Hematopoietic multipotent progenitor cell treated with erythropoietin and hydrocortisone succinate and interleukin-3 and kit ligand, for 15 days (in vitro differentiated cells): ENCODE measurements around the gene BCAS1.

Experiments used
- DNase-seq: peaks from one replicate; pipeline ENCODE4 v3.0.0-alpha.2; 2015; ENCODE audit warnings: low spot score

Gene BCAS1

DNA sequence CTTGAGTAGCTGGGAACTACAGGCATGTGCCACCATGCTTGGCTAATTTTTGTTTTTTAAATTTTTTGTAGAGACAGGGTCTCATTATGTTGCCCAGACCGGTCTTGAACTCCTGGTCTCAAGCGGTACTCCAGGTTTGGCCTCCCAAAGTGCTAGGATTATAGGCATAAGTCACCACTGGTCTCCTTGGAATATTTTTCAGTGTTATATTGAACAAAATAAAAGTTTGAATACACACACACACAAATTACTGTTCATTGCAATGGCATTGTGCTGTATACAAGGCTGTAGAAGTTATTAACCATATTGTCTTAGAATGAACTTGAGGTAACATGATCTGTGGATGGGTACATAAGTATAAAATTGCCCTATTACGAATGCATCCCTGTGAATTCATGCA lies 166.1 kb downstream of the BCAS1 start:
- DNase-seq, result no peak

DNA sequence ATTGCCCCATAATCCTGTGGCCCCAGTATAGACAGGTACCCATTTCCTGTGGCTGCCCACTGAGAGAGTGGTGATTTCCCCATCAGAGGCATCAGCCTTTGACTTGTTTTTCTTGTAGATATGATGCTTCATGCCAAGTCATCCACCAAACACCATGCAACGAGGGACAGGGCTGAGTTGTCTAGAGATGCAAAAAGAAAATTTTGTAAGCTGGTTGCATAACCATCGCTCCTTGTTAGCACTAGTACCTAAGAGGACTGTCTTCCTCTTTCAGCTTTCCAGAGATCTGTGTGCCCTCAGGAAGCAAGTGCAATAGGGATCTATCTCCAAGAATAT lies 166.8 kb downstream of the BCAS1 start:
- DNase-seq, result no peak

DNA sequence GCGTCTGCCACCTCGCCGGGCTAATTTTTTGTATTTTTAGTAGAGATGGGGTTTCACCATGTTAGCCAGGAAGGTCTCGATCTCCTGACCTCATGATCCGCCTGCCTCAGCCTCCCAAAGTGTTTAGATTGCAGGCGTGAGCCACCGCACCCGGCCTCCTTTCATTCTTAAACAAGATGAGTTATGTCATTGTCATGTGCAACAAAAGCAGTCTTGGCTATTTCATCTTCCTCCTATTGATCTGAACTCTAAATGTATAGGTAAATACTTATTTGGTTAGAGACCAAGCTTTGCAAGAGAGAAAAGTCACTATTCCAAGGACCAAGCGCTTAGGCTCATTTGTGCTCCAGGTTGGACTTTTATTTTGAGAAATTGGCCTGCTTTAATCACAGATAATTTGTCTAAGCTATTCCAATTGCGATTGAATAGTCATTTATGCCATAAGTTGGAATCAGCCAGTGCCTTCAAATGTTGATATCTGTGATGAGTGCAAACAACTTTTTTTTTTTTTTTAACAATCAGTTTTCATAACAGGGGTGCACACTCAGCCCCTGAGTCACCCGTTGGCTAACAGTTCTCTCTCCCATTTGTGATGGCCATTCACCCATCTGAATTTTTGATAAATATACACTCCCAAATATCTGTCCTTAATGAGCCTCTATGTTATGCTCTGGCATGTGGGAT lies 167.3 kb downstream of the BCAS1 start:
- no peak for DNase-seq

DNA sequence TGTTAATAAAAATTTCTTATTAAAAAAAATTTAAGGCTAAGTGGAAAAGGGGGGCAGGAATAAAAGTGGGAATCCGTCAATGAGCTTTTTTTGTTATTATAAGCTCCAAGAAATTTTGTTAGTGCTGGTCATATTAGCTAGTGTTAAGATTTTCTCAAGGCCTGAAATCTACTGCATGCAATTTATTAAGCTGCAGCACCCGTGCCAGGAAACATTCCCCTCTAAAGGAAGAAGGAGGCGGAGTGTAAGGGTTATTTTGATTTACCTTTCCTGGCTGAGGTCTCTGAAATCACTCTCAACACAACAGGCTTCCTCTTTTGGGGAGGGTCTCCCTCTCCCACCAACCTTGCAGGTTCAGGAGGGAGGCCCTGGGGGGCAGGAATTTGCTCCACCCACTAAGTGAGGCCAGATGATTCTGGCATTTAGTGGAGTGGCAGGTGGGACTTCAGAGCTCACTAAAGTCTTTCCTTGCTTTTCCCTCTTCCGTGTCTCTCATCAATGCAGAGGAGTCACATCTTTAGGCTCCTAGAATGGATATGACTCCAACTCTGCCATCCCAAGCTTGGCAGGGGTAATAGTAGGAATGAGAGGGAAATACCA lies 168.8 kb downstream of the BCAS1 start:
- no peak for DNase-seq

DNA sequence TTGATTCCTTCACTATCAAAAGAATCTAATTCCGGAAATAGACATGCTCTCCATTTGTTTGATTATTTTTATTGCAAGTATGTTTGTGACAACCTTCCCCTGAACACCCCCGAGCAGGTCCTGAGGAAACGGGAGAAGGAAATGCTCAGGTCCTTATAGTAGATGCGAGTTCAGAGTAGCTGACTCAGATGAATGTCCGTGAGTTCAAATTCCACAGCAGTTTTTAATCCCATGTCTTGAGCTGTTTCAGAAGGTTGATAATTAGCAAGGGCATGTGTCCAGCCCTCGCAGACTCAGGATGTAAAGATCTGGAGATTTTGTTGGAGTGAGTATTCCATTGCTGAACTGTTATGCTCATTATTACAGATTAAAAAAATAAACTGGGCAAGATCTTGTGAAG lies 169.3 kb downstream of the BCAS1 start:
- no peak for DNase-seq

DNA sequence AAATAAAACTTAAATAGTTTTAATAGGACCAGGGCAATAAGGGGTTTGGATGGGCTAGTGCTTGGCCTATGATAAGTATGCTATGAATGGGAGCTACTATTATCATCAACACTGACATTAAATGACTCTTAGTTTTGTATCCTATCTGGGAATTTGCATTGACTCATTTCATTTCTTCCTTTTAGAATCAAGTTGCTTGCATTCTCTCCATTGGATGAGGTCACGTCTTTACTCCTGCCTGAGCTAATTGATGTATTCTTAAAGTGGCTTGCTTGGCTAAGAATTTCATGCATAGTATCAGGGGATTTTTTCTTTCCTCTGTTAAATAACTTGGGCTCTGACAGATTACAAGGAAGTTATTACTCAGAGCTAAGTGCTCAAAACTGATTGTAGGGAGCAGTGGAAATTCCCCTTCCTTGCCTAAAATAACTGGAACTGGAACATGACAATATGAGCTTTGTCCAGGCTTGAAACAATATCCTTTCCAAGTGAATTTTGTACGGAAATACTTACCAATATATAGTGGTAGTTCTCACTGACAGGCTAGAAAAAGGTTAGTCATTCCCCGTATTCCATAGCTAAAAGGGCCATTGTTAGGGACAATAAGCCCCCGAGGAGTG lies 169.9 kb downstream of the BCAS1 start:
- DNase-seq, result no peak

DNA sequence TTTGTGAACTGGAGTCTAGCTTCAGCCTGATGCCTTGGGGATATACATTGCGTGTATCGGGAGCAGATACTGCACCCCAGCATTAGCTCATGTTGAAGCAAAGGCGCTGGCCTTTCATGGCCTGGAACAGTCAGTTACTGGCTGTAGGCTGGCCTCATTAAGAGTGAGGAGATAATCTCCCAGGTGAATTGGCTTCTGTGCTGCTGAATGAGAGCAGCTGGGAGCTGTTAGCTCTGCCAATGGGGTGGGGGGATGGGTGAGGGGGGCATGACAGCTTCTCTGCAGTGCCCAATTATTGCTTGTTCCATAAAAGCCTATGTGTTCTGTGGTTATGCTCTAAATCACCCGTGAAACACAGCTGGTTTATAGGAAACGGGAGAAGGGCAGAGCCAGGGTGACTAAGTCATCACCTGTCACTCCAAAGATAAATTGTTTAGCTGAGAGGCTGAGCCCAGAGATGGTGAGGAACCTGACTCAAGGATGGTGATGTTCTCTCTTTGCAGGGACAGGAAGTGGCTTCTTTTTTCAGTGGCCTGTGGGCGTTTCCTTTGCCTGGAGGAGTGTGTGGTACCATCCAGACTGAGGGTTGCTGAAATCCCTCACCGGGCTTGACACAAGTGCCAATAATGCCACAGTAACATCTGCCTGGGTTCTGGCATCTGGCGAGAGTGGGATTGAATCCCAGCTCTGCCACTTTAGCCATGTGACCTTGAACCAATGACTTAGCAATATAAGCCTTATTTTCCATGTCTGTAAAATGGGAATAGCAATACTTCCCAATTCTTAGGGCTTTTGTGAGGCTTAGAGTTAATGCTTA lies 170.8 kb downstream of the BCAS1 start:
- DNase-seq, result no peak

DNA sequence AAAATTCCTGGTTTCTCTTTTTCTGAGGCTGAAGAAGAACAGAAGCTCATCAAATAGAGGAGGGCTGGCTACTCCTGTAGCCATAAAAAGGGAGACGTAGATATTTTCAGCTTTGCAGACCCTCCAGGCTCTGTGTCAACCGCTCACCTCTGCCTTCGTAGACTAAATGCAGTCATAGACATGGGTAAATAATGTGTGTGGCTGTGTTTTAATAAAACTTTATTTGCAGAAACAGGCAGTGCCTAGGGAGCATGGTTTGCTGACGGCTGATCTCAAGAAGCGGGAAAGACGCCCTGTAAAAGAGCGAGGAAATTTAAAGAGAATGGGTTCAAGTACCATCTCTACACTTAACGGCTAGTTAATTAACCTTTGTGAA lies 171.8 kb downstream of the BCAS1 start:
- DNase-seq, result no peak

DNA sequence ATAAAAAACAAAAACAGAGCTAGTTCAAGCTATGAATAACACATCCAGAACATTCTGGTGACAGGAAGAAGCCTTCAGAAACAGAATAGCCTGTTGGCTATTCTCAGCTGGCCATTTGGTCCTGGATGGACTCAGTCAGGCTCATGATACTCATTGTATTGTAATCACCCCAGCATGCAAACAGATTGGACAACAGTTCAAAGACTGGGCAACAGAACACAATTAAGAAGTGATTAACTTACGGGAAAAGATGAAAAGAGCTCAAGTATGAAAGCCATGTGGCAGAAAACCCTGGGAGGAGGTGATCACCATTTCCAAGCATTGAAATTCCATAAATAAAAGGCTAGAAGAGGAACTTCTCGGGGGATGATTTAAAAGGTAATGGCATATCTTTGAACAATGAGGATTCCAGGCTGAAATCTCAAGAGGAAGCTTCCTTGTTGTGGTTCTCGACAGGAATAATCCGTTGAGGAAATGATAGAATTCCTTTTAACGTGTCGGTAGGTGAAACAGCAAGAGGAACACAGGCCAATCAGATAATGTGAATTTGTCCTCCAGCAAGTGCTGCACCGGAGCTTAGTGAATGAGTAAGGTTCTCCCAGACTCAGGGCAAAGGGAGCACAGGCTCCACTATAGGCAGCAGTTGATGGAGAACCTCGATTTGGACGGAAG lies 172.4 kb downstream of the BCAS1 start:
- no peak for DNase-seq

DNA sequence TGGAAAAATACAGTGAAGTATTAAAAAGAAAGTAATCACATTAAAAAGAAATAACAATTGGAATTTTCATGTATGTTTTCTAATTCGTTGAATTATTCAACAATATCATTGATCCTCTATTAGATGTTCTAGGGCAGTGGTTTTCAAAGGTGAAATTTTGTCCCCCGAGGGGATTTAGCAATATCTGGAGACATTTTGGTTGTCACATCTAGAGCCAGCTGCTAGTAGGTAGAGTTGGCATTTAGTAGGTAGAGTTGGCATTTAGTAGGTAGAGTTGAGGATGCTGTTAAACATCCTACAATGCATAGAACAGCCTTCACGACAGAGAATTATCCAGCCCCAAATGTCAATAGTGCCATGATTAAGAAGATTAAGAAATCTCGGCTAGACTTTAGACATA lies 173.7 kb downstream of the BCAS1 start:
- no peak for DNase-seq

DNA sequence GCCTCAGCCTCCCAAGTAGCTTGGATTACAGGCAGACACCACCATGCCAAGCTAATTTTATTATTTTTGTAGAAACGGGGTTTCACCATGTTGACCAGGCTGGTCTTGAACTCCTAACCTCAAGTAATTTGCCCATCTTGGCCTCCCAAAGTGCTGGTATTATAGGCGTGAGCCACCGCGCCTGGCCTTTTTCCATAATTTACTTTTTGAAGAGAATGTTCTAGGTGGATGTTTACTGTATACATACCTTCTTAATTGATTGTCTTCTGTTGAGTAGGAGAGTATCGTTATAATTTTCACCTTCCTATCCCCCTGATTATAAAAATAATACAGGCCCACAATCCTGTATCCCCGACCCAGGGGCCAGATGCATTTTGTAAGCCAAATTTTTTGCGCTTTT lies 174.4 kb downstream of the BCAS1 start:
- no peak for DNase-seq

DNA sequence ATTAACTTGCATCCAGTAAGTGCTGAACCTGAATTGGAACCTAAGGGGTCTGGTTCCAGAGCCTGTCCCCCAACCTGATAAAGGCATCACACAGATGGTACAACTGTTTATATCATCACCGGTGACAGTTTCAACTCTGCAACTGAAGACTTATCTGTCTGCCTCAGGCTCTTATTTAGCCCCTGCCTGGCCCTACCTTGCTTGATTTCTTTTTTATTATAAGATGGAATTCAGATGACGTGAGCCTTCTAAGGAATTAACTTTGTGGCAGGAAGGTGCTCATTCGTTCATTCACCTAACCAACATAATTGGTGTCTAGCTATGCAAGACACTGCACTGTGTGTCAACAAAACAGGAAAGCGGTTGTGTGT lies 175.0 kb downstream of the BCAS1 start:
- DNase-seq, result no peak

DNA sequence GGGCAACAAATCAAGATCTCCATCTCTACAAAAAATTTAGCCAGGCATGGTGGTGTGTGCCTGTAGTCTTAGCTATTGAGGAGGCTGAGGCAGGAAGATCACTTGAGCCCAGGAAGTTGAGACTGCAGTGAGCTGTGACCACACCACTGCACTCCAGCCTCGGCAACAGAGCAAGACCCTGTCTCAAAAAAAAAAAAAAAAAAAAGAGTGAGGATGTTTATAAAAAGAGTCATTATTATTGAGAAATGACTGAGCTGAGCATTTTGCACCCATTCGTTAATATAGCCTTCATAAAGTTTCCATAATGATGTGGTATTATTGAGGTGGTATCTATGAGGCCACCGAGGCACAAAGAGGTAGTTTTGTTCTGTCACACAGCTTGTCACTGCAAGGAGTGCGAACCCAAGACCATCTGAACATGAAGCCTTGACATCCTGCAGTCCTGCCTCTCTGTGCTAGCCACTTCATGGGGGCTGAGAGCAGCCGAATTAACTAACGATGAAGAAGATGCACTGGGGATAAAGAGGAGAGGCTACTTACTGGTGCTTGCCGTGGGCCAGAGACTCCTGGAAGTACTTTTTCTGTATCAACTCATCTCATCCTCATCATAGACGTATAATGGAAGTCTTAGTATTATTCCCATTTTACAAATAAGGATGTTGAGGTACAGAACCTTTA lies 175.5 kb downstream of the BCAS1 start:
- DNase-seq, result no peak
